Measurements from ENCODE around the gene KHDRBS1. TPM values are rescaled to one million over a fixed set of nuclear protein-coding genes. Genes with fewer than 3 reads are reported as not detected.

The KHDRBS1 gene
- total RNA-seq, 1 experiment from 2014 or later = 267 TPM

- Mint-ChIP-seq H3K4me3 (no peak overlapping the region), H3K27me3 (ENCODE audit: low read depth) (no peaks in the 10 kb centered on the region), H3K27ac (no peak overlapping the region), H3K4me1 (peaks cover 14 to 20% of the 10 kb centered on the region in 2 experiments), H3K36me3 (ENCODE audit: insufficient read depth in 1 of 3, low read depth in 3 of 3) (no peaks in the 10 kb centered on the region; a peak in 1 of 7 replicates), H3K9me3 (no peaks in the 10 kb centered on the region; a peak in 2 of 5 replicates)
- H3K79me1 ChIP-seq (ENCODE audit: insufficient read depth, low read depth, low read length, poor library complexity, severe bottlenecking) = no peaks in the 10 kb centered on the region
- no peak overlapping the region for H2BK5ac ChIP-seq (ENCODE audit: insufficient read length, low read length)
- H4K8ac ChIP-seq (replicated peaks; ENCODE audit: insufficient read length, low read depth, low read length) = no peak overlapping the region
- no peak overlapping the region for H2BK120ac ChIP-seq (ENCODE audit: low read depth, low read length, poor library complexity, severe bottlenecking)
- H4K91ac ChIP-seq (ENCODE audit: insufficient read length, low read depth, low read length) = no peak overlapping the region
- TF ChIP-seq, protein P1, sequence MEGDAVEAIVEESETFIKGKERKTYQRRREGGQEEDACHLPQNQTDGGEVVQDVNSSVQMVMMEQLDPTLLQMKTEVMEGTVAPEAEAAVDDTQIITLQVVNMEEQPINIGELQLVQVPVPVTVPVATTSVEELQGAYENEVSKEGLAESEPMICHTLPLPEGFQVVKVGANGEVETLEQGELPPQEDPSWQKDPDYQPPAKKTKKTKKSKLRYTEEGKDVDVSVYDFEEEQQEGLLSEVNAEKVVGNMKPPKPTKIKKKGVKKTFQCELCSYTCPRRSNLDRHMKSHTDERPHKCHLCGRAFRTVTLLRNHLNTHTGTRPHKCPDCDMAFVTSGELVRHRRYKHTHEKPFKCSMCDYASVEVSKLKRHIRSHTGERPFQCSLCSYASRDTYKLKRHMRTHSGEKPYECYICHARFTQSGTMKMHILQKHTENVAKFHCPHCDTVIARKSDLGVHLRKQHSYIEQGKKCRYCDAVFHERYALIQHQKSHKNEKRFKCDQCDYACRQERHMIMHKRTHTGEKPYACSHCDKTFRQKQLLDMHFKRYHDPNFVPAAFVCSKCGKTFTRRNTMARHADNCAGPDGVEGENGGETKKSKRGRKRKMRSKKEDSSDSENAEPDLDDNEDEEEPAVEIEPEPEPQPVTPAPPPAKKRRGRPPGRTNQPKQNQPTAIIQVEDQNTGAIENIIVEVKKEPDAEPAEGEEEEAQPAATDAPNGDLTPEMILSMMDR (conservative IDR thresholded peaks at IDR 0.05) = no peak
- no peak overlapping the region for H3T11ph ChIP-seq (ENCODE audit: low read length)
- no peak overlapping the region for H2BK12ac ChIP-seq (ENCODE audit: insufficient read length, low read depth, low read length)
- no peaks in the 10 kb centered on the region for H4K20me1 ChIP-seq (ENCODE audit: control insufficient read depth, insufficient read depth, insufficient read length)
- no peak overlapping the region for H3K9ac ChIP-seq (ENCODE audit: extremely low read depth, insufficient read length, low read length)
- no peak overlapping the region for H3K18ac ChIP-seq (ENCODE audit: insufficient read length, low read depth, low read length)
- no peaks in the 10 kb centered on the region; the same call in 1 of the 2 replicates for H3K4me1 ChIP-seq (ENCODE audit: insufficient read depth, low read length)
- no peak overlapping the region for H2BK15ac ChIP-seq (ENCODE audit: low read depth, low read length)
- no peak overlapping the region for H3K4me2 ChIP-seq (ENCODE audit: insufficient read depth, insufficient read length, low read length)
- no peak overlapping the region for H2BK20ac ChIP-seq (ENCODE audit: low read depth, low read length, poor library complexity, severe bottlenecking)
- H3K9me3 ChIP-seq (ENCODE audit: control insufficient read depth, low read depth, low read length) = no peaks in the 10 kb centered on the region
- WGBS (ENCODE audit: extremely low coverage, insufficient read length, low lambda C conversion rate) = no CpG with 5 or more reads among the region's 10 CpGs
- H3K4ac ChIP-seq (ENCODE audit: low read depth, low read length) = no peak overlapping the region
- H4K5ac ChIP-seq (ENCODE audit: insufficient read length, low read depth, low read length) = no peak overlapping the region
- no peak overlapping the region for H2AFZ ChIP-seq (ENCODE audit: low read length)
- no peaks in the 10 kb centered on the region for H3K79me2 ChIP-seq (ENCODE audit: insufficient read depth, low read length)
- no peaks in the 10 kb centered on the region for H3K27me3 ChIP-seq (ENCODE audit: insufficient read depth, low read length)
- no peak overlapping the region for H3K23ac ChIP-seq (ENCODE audit: insufficient read length, low read depth, low read length)
- no peak overlapping the region for H3K14ac ChIP-seq (ENCODE audit: insufficient read depth, low read length)
- H3K56ac ChIP-seq (ENCODE audit: insufficient read length, low read depth, low read length) = no peak overlapping the region
- no peaks in the 10 kb centered on the region for H3K23me2 ChIP-seq (ENCODE audit: insufficient read length, low read depth, low read length, poor library complexity, severe bottlenecking)
- H2AK5ac ChIP-seq (ENCODE audit: insufficient read length, low read length) = no peak overlapping the region
- no peak for DNase-seq
- H3K27ac ChIP-seq (ENCODE audit: insufficient read length, low read depth, low read length) = no peak overlapping the region
Measured at GRCh38 chr1:31980835-31981455, 32.7 kb upstream of the KHDRBS1 start.

All from H9 (cell line).